Astrocyte (in vitro differentiated cells and primary cell): ENCODE results near the gene ETV6.

Source experiments
- EZH2 ChIP-seq: IDR thresholded peaks from 2 replicates; pipeline ENCODE4 v1.6.1; 2012; ENCODE audit warnings: mild to moderate bottlenecking, low read length, inconsistent platforms; ENCODE audit not compliant: insufficient read depth
- TF ChIP-seq, protein P1 (sequence below): IDR thresholded peaks from 2 replicates; pipeline ENCODE4 v1.5.1; 2011; ENCODE audit warnings: low read depth, mild to moderate bottlenecking, inconsistent platforms, low read length, moderate library complexity; ENCODE audit not compliant: insufficient read depth

DNA sequence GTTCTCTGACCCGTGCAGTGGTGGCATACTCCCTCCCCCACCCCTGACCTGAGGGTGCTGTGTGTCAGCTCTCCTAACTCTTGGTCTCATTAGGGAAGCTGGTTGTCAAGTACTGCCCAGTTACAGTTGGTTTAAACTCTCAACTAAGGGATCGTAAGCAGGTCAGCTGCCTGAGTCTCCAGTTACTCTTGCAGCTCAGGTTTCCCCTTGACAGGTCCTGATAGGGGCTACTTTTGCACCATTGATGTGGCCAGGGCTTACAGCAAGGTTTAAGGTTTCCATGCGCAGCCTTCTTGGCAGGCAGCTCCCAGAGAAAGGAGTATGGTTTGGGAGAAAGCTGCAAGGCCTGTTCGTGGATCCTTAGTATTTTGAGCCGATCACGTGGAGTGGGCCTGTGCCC is 74.5 kb downstream of the ETV6 start:
- no peak for TF ChIP-seq EZH2
- TF ChIP-seq, protein P1, sequence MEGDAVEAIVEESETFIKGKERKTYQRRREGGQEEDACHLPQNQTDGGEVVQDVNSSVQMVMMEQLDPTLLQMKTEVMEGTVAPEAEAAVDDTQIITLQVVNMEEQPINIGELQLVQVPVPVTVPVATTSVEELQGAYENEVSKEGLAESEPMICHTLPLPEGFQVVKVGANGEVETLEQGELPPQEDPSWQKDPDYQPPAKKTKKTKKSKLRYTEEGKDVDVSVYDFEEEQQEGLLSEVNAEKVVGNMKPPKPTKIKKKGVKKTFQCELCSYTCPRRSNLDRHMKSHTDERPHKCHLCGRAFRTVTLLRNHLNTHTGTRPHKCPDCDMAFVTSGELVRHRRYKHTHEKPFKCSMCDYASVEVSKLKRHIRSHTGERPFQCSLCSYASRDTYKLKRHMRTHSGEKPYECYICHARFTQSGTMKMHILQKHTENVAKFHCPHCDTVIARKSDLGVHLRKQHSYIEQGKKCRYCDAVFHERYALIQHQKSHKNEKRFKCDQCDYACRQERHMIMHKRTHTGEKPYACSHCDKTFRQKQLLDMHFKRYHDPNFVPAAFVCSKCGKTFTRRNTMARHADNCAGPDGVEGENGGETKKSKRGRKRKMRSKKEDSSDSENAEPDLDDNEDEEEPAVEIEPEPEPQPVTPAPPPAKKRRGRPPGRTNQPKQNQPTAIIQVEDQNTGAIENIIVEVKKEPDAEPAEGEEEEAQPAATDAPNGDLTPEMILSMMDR = no peak
